Psoas muscle (tissue), 8 donors: ENCODE results near the gene HEXIM1. TPM values are rescaled to one million over a fixed set of nuclear protein-coding genes. Genes with fewer than 3 reads are reported as not detected.

ENCODE experiments used
- ATAC-seq, 4 donors: fragments of 200-7000 bp; cut with Tn5 transposase; one replicate each; pipeline ENCODE4 v1.9.1; 2020; ENCODE audit warnings: moderate library complexity in 3 of 4, mild to moderate bottlenecking in 2 of 4
- DNase-seq, 2 donors: peaks; one replicate each; pipeline ENCODE4 v3.0.0-alpha.2; 2020
- H3K27ac ChIP-seq: fragments of 200-600 bp; one replicate; pipeline ENCODE4 v1.8.0; 2022
- H3K27me3 ChIP-seq, 3 donors: fragments of 200-600 bp in 1 of 3; one replicate each; pipeline versions ENCODE4 v1.6.1 to v1.8.0; 2013 to 2022; ENCODE audit warnings: low read length in 2 of 3, mild to moderate bottlenecking in 2 of 3, moderate library complexity in 1 of 3; ENCODE audit not compliant: insufficient read depth in 3 of 3
- H3K36me3 ChIP-seq, 2 donors: fragments of 200-600 bp in 1 of 2; one replicate each; pipeline versions ENCODE4 v1.6.1 to v1.8.0; 2013 to 2022; ENCODE audit warnings: low read depth in 1 of 2, mild to moderate bottlenecking in 1 of 2, moderate library complexity in 1 of 2; ENCODE audit not compliant: insufficient read depth in 1 of 2
- H3K4me1 ChIP-seq: fragments of 200-600 bp; one replicate; pipeline ENCODE4 v1.8.0; 2022
- H3K4me3 ChIP-seq: fragments of 200-600 bp; one replicate; pipeline ENCODE4 v1.8.0; 2022; ENCODE audit warnings: mild to moderate bottlenecking
- H3K9me3 ChIP-seq: fragments of 200-600 bp; one replicate; pipeline ENCODE4 v1.8.0; 2022
- WGBS, 3 donors: extraction: QIAGEN DNeasy Blood & Tissue Kit; methylation state at CpG; one replicate each; pipeline versions ENCODE4 v1.1.6 to v1.1.7; 2013; 5-methylcytosine and 5-hydroxymethylcytosine counted together
- intact Hi-C, 2 donors: fragments of 100-400 bp; cut with DNase I; formaldehyde crosslinking; loops; one replicate each; pipeline versions ENCODE4 v1.11.0 to v1.14.2; 2022
- polyA plus RNA-seq, 3 donors: library from polyadenylated mRNA; stranded (reverse); fragments of 200-250 nt; gene quantifications; one replicate each; pipeline ENCODE4 v1.2.3, GENCODE V29; 2013
- total RNA-seq, 4 donors: library from RNA; stranded (reverse); fragmentation: NEBNext Ultra II Directional in 2 of 4; extraction: Animal tissue kit (Norgen Biotek cat#: 25700) in 2 of 4; gene quantifications; one replicate each; pipeline versions ENCODE4 v1.2.1 to v1.2.4, GENCODE V29; 2021 to 2023
- TF ChIP-seq, protein P1 (sequence below): fragments of 200-600 bp; IDR thresholded peaks from one replicate; pipeline ENCODE4 v1.8.0; 2022; ENCODE audit warnings: antibody characterized with exemption
- donor health status: healthy with polysubstance abuse.
- donor health status: DM: no; HTN: no; CAD: no; lungs with moderate emphysema.
- donor health status: Bipolar disorder and iron deficiency.
- donor health status: healthy.
- donor health status: DM: yes; HTN: yes; CAD: no.
- donor health status: DM: no; HTN: no; CAD: no.
- donor health status: DM: no; HTN: no; CAD: no.
- donor health status: DM: yes; HTN: yes; CAD: no.

Gene HEXIM1
- total and polyA plus RNA-seq, 7 donors, result 9.5 to 127 (median 29.2) TPM

DNA sequence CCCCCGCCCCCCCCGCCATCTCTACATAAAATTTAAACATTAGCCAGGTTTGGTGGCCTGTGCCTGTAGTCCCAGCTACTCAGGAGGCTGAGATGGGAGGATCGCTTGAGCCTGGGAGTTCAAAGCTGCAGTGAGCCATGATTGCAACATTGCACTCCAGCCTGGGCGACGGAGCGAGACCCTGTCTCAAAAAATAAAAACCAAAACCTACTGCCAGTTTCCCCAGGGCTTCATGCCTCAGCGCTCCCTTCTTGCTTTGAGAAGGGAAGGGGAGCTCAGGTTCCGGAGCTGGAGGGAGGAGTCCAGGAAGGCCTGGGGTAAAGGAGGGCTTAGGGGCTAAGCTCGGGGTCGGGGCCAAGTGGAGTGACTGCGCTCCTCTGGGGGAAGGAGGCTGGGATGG lies 36.4 kb upstream of the HEXIM1 start:
- H3K27me3 ChIP-seq, result no peaks in the 10 kb centered on the region
- DNase-seq, result peak in 1 of 2 donors; percentile 10
- peak overlapping the region; percentile 85 for H3K27ac ChIP-seq
- H3K36me3 ChIP-seq, result peaks cover 0 to 36% of the 10 kb centered on the region in 2 donors
- WGBS, 3 donors, result 64 to 78% (median 68%) methylated on average over 11 of the region's 11 CpGs
- intact Hi-C loops, result no loop called here
- H3K4me3 ChIP-seq, result no peak overlapping the region
- no peak for ATAC-seq
- no peaks in the 10 kb centered on the region for H3K9me3 ChIP-seq
- peaks cover 39% of the 10 kb centered on the region for H3K4me1 ChIP-seq
- TF ChIP-seq, protein P1, sequence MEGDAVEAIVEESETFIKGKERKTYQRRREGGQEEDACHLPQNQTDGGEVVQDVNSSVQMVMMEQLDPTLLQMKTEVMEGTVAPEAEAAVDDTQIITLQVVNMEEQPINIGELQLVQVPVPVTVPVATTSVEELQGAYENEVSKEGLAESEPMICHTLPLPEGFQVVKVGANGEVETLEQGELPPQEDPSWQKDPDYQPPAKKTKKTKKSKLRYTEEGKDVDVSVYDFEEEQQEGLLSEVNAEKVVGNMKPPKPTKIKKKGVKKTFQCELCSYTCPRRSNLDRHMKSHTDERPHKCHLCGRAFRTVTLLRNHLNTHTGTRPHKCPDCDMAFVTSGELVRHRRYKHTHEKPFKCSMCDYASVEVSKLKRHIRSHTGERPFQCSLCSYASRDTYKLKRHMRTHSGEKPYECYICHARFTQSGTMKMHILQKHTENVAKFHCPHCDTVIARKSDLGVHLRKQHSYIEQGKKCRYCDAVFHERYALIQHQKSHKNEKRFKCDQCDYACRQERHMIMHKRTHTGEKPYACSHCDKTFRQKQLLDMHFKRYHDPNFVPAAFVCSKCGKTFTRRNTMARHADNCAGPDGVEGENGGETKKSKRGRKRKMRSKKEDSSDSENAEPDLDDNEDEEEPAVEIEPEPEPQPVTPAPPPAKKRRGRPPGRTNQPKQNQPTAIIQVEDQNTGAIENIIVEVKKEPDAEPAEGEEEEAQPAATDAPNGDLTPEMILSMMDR, result no peak

DNA sequence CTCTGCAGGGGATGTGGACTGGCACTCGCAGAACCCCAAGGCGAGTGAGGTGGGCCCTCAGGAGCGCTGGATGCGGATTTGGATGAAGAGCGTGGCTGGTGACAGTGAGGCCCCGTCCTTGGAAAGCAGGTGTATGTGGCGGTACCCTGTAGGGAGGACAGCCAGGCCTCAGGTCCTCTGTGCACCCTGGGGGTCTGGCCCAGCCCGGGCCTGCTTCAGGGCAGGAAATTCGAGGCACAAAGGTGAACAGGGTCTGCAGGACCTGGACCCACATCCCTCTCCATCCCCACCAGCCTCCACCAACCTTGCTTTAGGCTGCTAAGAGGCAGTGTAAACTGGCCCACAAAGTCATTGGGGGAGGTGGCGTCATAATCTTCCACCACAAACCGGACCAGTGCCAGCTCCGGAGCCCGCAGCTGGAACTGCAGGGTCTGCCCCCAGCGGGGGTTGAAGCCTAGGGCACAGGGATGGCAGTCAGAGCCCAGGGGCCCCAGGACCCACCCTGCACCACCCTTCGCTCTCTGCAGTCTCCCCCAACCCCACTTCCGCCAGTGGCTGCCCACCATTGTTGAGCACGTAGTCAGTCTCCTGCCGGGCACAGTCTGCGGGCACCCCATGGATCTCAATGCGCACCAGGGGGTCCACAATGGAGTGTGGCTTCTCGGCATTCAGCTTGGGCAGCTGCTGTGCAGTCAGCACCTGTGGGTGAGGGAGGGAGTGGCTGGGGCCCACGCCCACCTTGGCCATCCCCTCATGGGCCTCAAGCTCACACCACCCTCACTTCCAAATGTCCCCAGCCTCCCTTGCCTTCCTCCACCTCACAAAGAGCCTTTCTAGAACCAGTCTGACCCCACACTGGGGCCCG lies 35.5 kb upstream of the HEXIM1 start:
- TF ChIP-seq, protein P1, result no peak
- peaks cover 39% of the 10 kb centered on the region for H3K4me1 ChIP-seq
- intact Hi-C loops, result no loop called here
- H3K9me3 ChIP-seq, result no peaks in the 10 kb centered on the region
- DNase-seq (peak in 1 of 2 donors; percentile 12), ATAC-seq (no peak)
- no peaks in the 10 kb centered on the region for H3K27me3 ChIP-seq
- H3K4me3 ChIP-seq, result no peak overlapping the region
- peak overlapping the region; percentile 85 for H3K27ac ChIP-seq
- peaks cover 0 to 27% of the 10 kb centered on the region in 2 donors for H3K36me3 ChIP-seq
- WGBS, 3 donors, result 89 to 94% (median 89%) methylated on average over 22 to 23 of the region's 23 CpGs

DNA sequence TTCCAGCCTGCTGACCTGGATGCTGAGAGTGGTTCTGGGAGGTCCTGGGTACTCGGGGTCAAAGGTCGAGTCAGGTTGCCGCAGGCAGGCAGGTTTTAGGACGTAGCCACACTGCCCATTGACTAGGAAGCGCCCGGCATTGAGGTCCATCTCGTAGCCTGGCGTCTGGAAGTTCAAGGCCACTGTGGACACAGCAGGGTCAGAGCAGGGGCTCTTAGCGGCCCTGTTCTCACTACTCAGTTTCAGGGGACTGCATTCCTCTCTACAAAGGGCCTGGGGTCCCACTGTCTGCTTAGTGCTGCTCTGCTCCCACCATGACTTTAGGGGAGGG lies 34.9 kb upstream of the HEXIM1 start:
- Histone ChIP-seq H3K9me3 (no peaks in the 10 kb centered on the region), H3K36me3 (peaks cover 0 to 21% of the 10 kb centered on the region in 2 donors), H3K27me3 (no peaks in the 10 kb centered on the region), H3K4me3 (no peak overlapping the region), H3K27ac (peak overlapping the region; percentile 6), H3K4me1 (peaks cover 38% of the 10 kb centered on the region)
- DNase-seq (no peak), ATAC-seq (no peak)
- 88 to 94% (median 92%) methylated on average over 9 of the region's 9 CpGs for WGBS, 3 donors
- intact Hi-C loops, result no loop called here
- TF ChIP-seq, protein P1, result no peak

DNA sequence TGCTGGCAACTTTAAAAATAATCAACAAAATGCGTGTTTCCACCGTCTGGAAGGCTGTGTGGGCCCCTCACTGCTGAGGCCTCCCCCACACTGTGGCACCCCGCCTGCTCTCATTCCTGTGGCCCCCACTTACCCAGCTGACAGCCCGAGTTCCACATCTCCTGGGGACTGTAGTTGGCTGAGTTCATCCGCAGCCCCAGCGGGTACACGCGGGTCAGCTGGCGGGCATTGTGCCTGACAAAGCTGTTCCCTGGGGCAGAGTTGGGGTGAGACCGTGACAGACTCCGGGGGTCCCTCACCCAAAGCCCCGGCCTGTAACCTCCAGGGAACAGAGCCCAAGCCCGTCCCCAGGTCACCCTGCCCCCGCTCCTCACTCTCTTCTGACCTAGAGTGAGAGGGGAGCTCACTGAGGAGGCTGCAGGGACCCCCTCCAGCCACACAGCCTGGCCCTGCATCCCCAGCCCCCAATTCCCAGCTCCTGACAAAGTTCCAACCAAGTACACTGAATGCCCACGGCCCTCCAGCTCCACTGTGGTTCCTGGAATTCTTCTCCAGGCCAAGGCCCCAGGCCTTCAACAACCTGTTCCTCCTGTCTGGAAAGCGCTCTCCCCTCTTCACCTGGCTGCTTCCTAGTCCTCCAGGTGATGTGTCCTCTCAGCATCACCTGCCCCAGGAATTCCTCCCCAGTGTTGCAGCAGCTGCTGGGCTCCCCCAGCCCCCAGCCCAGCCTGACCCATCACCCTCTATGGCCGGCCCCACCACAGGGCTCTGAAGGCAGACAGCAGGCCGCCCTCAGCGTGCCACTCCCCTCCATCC lies 34.0 kb upstream of the HEXIM1 start:
- TF ChIP-seq, protein P1, result no peak
- Histone ChIP-seq H3K27ac (no peak overlapping the region), H3K9me3 (no peaks in the 10 kb centered on the region), H3K4me3 (no peak overlapping the region), H3K27me3 (no peaks in the 10 kb centered on the region), H3K36me3 (peaks cover 0 to 20% of the 10 kb centered on the region in 2 donors), H3K4me1 (peaks cover 29% of the 10 kb centered on the region)
- WGBS, 3 donors, result 78 to 82% (median 81%) methylated on average over 15 to 19 of the region's 19 CpGs
- no peak for ATAC-seq
- intact Hi-C loops, result no loop called here
- DNase-seq, result peak in 1 of 2 donors; percentile 10
